ENCODE results near the gene TNFAIP8. TPM values are rescaled to one million over a fixed set of nuclear protein-coding genes. Genes with fewer than 3 reads are reported as not detected.
A peak's percentile ranks its signal among the peaks of the same experiment; 100 is the strongest.

Gene TNFAIP8
- total and polyA plus RNA-seq, 2 experiments from 2014 or later = 10.3 to 14.8 TPM

DNA sequence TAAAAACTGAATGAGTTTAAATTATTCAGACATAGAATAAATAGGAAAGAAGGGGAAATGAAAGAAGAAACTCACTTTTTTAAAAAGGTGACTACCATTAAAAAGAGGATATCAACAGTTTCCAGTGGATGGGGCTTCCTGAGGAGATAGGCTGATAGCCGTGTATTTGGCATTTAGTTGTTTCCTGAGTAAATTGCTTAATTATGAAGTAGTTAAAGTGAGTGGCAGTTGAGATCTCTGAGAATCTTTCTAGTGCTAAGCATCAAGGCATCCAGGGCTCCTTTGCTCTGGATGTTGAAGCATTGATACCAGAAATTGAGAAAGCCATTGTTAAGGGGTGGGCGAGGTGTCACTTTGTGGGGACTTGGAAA lies 2.7 kb downstream of the TNFAIP8 start:
- H3K9me3 ChIP-seq (ENCODE audit: low read depth) = no peaks in the 10 kb centered on the region
- H3K27me3 ChIP-seq (replicated peaks; ENCODE audit: insufficient read depth) = no peaks in the 10 kb centered on the region
- H3F3A ChIP-seq (ENCODE audit: insufficient read depth) = peaks cover 34% of the 10 kb centered on the region
- peaks cover 25% of the 10 kb centered on the region for H3K79me2 ChIP-seq (ENCODE audit: insufficient read depth)
- in situ Hi-C loops (cut with MboI) = no loop called here
- H4K20me1 ChIP-seq (ENCODE audit: insufficient read depth) = no peaks in the 10 kb centered on the region
- peaks cover 45% of the 10 kb centered on the region for H3K4me1 ChIP-seq (ENCODE audit: insufficient read depth)
- H3K4me3 ChIP-seq = no peak overlapping the region
- H2AFZ ChIP-seq = no peak overlapping the region
- no peak overlapping the region for H3K27ac ChIP-seq
- H3K9me2 ChIP-seq (ENCODE audit: insufficient read depth) = no peaks in the 10 kb centered on the region
- no peaks in the 10 kb centered on the region for H3K36me3 ChIP-seq (ENCODE audit: low read depth)
- H3K9ac ChIP-seq = no peak overlapping the region
- DNase-seq = no peak
- 92 to 100% methylated on average over 2 of the region's 2 CpGs for WGBS, 2 experiments (ENCODE audit: low coverage in 1 of 2, low lambda C conversion rate in 2 of 2, missing lambda C conversion rate in 2 of 2)
- no peak overlapping the region for H3K4me2 ChIP-seq (ENCODE audit: unreplicated experiment)
- no peak for TF ChIP-seq EZH2phosphoT487 (IDR thresholded peaks at IDR 0.05; ENCODE audit: insufficient read depth, low read depth)
- no peak for TF ChIP-seq EZH2 (IDR thresholded peaks at IDR 0.05; ENCODE audit: insufficient read depth, poor library complexity, severe bottlenecking)

- no peak overlapping the region for H2AFZ ChIP-seq
- H3K27me3 ChIP-seq (replicated peaks; ENCODE audit: insufficient read depth) = no peaks in the 10 kb centered on the region
- no peak overlapping the region for H3K27ac ChIP-seq
- no peak overlapping the region for H3K4me3 ChIP-seq
- H3K9me3 ChIP-seq (ENCODE audit: low read depth) = no peaks in the 10 kb centered on the region
- no peaks in the 10 kb centered on the region for H4K20me1 ChIP-seq (ENCODE audit: insufficient read depth)
- H3K4me2 ChIP-seq (ENCODE audit: unreplicated experiment) = no peak overlapping the region
- in situ Hi-C loops (cut with MboI) = no loop called here
- H3K9me2 ChIP-seq (ENCODE audit: insufficient read depth) = no peaks in the 10 kb centered on the region
- H3K36me3 ChIP-seq (ENCODE audit: low read depth) = no peaks in the 10 kb centered on the region
- peaks cover 29% of the 10 kb centered on the region for H3K79me2 ChIP-seq (ENCODE audit: insufficient read depth)
- peaks cover 31% of the 10 kb centered on the region for H3F3A ChIP-seq (ENCODE audit: insufficient read depth)
- no peak overlapping the region for H3K9ac ChIP-seq
- WGBS, 2 experiments (ENCODE audit: low coverage in 1 of 2, low lambda C conversion rate in 2 of 2, missing lambda C conversion rate in 2 of 2) = 94 to 95% methylated on average over 7 of the region's 7 CpGs
- peaks cover 44% of the 10 kb centered on the region for H3K4me1 ChIP-seq (ENCODE audit: insufficient read depth)
- DNase-seq = no peak
- TF ChIP-seq EZH2phosphoT487 (IDR thresholded peaks at IDR 0.05; ENCODE audit: insufficient read depth, low read depth) (no peak), EZH2 (IDR thresholded peaks at IDR 0.05; ENCODE audit: insufficient read depth, poor library complexity, severe bottlenecking) (no peak)
Observed at GRCh38 chr5:119358901-119359603, 3.2 kb downstream of the TNFAIP8 start.

DNA sequence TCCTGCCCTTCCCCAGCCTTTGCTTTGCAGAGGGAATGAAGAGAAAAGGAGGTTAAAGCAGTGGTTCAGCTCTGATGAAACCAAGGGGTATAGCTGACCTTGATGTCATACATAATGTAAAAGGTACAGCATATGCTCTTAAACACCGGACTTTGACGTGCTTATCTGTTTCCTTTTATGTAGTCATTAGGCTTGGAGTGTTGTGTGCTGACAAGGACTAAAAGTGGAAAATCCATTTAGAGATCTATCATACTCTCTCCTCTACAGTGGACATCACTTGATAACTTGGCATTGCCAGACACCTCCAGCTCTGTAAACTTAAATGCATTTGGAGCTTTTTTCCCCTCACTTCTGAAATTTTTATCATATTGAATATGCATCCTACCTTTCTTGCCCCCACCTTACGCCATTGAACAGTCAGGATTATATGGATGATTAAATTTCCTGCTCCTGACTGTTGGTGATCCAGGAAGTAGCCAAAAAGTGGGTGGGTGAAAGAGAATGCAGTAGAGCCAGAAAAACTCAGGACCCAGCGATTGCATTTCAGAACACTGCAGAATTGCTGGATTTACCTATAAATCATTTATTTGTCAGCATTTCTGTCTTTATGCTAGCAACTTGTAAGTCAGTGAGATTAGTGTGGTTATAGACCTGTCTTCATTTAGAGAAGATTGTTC lies 4.1 kb downstream of the TNFAIP8 start:
- H3K9me3 ChIP-seq (ENCODE audit: low read depth) = no peaks in the 10 kb centered on the region
- TF ChIP-seq EZH2 (IDR thresholded peaks at IDR 0.05; ENCODE audit: insufficient read depth, poor library complexity, severe bottlenecking) (no peak), EZH2phosphoT487 (IDR thresholded peaks at IDR 0.05; ENCODE audit: insufficient read depth, low read depth) (no peak)
- no peaks in the 10 kb centered on the region for H3K9me2 ChIP-seq (ENCODE audit: insufficient read depth)
- in situ Hi-C loops (cut with MboI) = no loop called here
- peaks cover 31% of the 10 kb centered on the region for H3F3A ChIP-seq (ENCODE audit: insufficient read depth)
- peaks cover 30% of the 10 kb centered on the region for H3K79me2 ChIP-seq (ENCODE audit: insufficient read depth)
- no peak overlapping the region for H3K4me3 ChIP-seq
- 72 to 73% methylated on average over 4 of the region's 4 CpGs for WGBS, 2 experiments (ENCODE audit: low coverage in 1 of 2, low lambda C conversion rate in 2 of 2, missing lambda C conversion rate in 2 of 2)
- H3K27me3 ChIP-seq (replicated peaks; ENCODE audit: insufficient read depth) = no peaks in the 10 kb centered on the region
- H3K36me3 ChIP-seq (ENCODE audit: low read depth) = no peaks in the 10 kb centered on the region
- H3K27ac ChIP-seq = no peak overlapping the region
- H3K4me2 ChIP-seq (ENCODE audit: unreplicated experiment) = peak overlapping the region; percentile 66
- H4K20me1 ChIP-seq (ENCODE audit: insufficient read depth) = no peaks in the 10 kb centered on the region
- H2AFZ ChIP-seq = no peak overlapping the region
- peaks cover 40% of the 10 kb centered on the region for H3K4me1 ChIP-seq (ENCODE audit: insufficient read depth)
- DNase-seq = no peak
- H3K9ac ChIP-seq = no peak overlapping the region

- Histone ChIP-seq H2AFZ (no peak overlapping the region), H3F3A (ENCODE audit: insufficient read depth) (peaks cover 38% of the 10 kb centered on the region), H3K79me2 (ENCODE audit: insufficient read depth) (peaks cover 33% of the 10 kb centered on the region), H3K36me3 (ENCODE audit: low read depth) (no peaks in the 10 kb centered on the region), H3K27me3 (replicated peaks; ENCODE audit: insufficient read depth) (no peaks in the 10 kb centered on the region), H3K4me3 (peak overlapping the region; percentile 29), H3K4me1 (ENCODE audit: insufficient read depth) (peaks cover 49% of the 10 kb centered on the region), H3K27ac (peak overlapping the region; percentile 81), H4K20me1 (ENCODE audit: insufficient read depth) (no peaks in the 10 kb centered on the region), H3K4me2 (ENCODE audit: unreplicated experiment) (peak overlapping the region; percentile 66), H3K9ac (peak overlapping the region; percentile 26; the same call in 1 of the 2 replicates), H3K9me3 (ENCODE audit: low read depth) (no peaks in the 10 kb centered on the region), H3K9me2 (ENCODE audit: insufficient read depth) (no peaks in the 10 kb centered on the region)
- TF ChIP-seq EZH2 (IDR thresholded peaks at IDR 0.05; ENCODE audit: insufficient read depth, poor library complexity, severe bottlenecking) = no peak
- TF ChIP-seq EZH2phosphoT487 (IDR thresholded peaks at IDR 0.05; ENCODE audit: insufficient read depth, low read depth) = no peak
- peak; percentile 88 for DNase-seq
- WGBS, 2 experiments (ENCODE audit: low coverage in 1 of 2, low lambda C conversion rate in 2 of 2, missing lambda C conversion rate in 2 of 2) = 53 to 61% methylated on average over 5 of the region's 5 CpGs
- in situ Hi-C loops (cut with MboI) = no loop called here
Observed at GRCh38 chr5:119360905-119361593, 5.2 kb downstream of the TNFAIP8 start.
